T47D (cell line): ENCODE measurements around the gene SLC28A3.

Source experiments
- DNase-seq, 2 experiments: peaks; one replicate each; pipeline versions ENCODE4 v3.0.0 to v3.0.0-alpha.2; 2011 to 2012; ENCODE audit warnings: low read depth in 1 of 2, low spot score in 1 of 2
- JUND ChIP-seq: IDR thresholded peaks from 2 replicates; pipeline ENCODE4 v1.6.1; 2012; ENCODE audit warnings: low read depth
- in situ Hi-C: cut with HindIII; loops from 2 replicates; pipeline ENCODE4 v1.10.0; 2016; ENCODE audit warnings: low sequenced_read_pairs, low pct_unique_long_range_greater_than_20kb

Gene SLC28A3

GRCh38 chr9:84304166-84304565 lies 36.4 kb downstream of the SLC28A3 start:
- in situ Hi-C loops = no loop called here
- no peak for TF ChIP-seq JUND
- DNase-seq = no peak

- in situ Hi-C loops = no loop called here
- TF ChIP-seq JUND = no peak
- no peak for DNase-seq
Measured at GRCh38 chr9:84303061-84303460, 37.5 kb downstream of the SLC28A3 start.

GRCh38 chr9:84301851-84302250 lies 38.7 kb downstream of the SLC28A3 start:
- no peak for DNase-seq
- TF ChIP-seq JUND = no peak
- in situ Hi-C loops = no loop called here

- in situ Hi-C loops = no loop called here
- DNase-seq = no peak
- TF ChIP-seq JUND = no peak
Measured at GRCh38 chr9:84300271-84300670, 40.3 kb downstream of the SLC28A3 start.

GRCh38 chr9:84297162-84297821 lies 43.3 kb downstream of the SLC28A3 start:
- no peak for DNase-seq
- no peak for TF ChIP-seq JUND
- in situ Hi-C loops = no loop called here

GRCh38 chr9:84296146-84296843 lies 44.3 kb downstream of the SLC28A3 start:
- in situ Hi-C loops = no loop called here
- TF ChIP-seq JUND = no peak
- no peak for DNase-seq

GRCh38 chr9:84294241-84294950 lies 46.2 kb downstream of the SLC28A3 start:
- no peak for TF ChIP-seq JUND
- in situ Hi-C loops = no loop called here
- DNase-seq = no peak

GRCh38 chr9:84293001-84293798 lies 47.4 kb downstream of the SLC28A3 start:
- no peak for DNase-seq
- in situ Hi-C loops = no loop called here
- no peak for TF ChIP-seq JUND

GRCh38 chr9:84285381-84285780 lies 55.2 kb downstream of the SLC28A3 start:
- in situ Hi-C loops = no loop called here

GRCh38 chr9:84283946-84284345 lies 56.6 kb downstream of the SLC28A3 start:
- DNase-seq = peak in 1 of 2 experiments; percentile 31
- in situ Hi-C loops = no loop called here
- TF ChIP-seq JUND = no peak

More at GRCh38 chr9:84285381-84285780, 55.2 kb downstream of the SLC28A3 start:
- TF ChIP-seq JUND = no peak
- no peak for DNase-seq

GRCh38 chr9:84278130-84278529 lies 62.4 kb downstream of the SLC28A3 start:
- DNase-seq = no peak
- in situ Hi-C loops = no loop called here
- TF ChIP-seq JUND = no peak

GRCh38 chr9:84277646-84278045 lies 62.9 kb downstream of the SLC28A3 start:
- in situ Hi-C loops = no loop called here

More at GRCh38 chr9:84277646-84278045, 62.9 kb downstream of the SLC28A3 start:
- no peak for TF ChIP-seq JUND
- no peak for DNase-seq
